Liver (tissue), 9 donors: Measurements from ENCODE around the gene NOS1. TPM values are rescaled to one million over a fixed set of nuclear protein-coding genes. Genes with fewer than 3 reads are reported as not detected.

Experiments
- DNase-seq: peaks from one replicate; pipeline ENCODE4 v3.0.0-alpha.2; 2017; ENCODE audit warnings: low spot score
- H3K27ac ChIP-seq, 2 donors: one replicate each; pipeline ENCODE4 v1.7.0; 2013; ENCODE audit warnings: inconsistent platforms in 2 of 2, low read length in 2 of 2, control low read depth in 1 of 2, low read depth in 1 of 2, mild to moderate bottlenecking in 1 of 2
- H3K27me3 ChIP-seq, 4 donors: one replicate each; pipeline versions ENCODE4 v1.6.1 to v1.7.0; 2013; ENCODE audit warnings: low read length in 3 of 4, inconsistent platforms in 1 of 4, mild to moderate bottlenecking in 1 of 4, moderate library complexity in 1 of 4; ENCODE audit not compliant: control insufficient read depth in 4 of 4, insufficient read depth in 4 of 4
- H3K36me3 ChIP-seq, 4 donors: one replicate each; pipeline versions ENCODE4 v1.6.1 to v1.7.0; 2013; ENCODE audit warnings: low read length in 3 of 4, mild to moderate bottlenecking in 3 of 4, low read depth in 1 of 4, moderate library complexity in 1 of 4; ENCODE audit not compliant: control insufficient read depth in 4 of 4, insufficient read depth in 3 of 4
- H3K4me1 ChIP-seq, 4 donors: one replicate each; pipeline versions ENCODE4 v1.6.1 to v1.7.0; 2013; ENCODE audit warnings: low read length in 3 of 4, mild to moderate bottlenecking in 3 of 4, moderate library complexity in 1 of 4; ENCODE audit not compliant: control insufficient read depth in 4 of 4, insufficient read depth in 4 of 4
- H3K4me3 ChIP-seq, 3 donors: one replicate each; pipeline versions ENCODE4 v1.6.1 to v1.7.0; 2013; ENCODE audit warnings: low read length in 3 of 3, control low read depth in 1 of 3, low read depth in 1 of 3, mild to moderate bottlenecking in 1 of 3
- H3K9ac ChIP-seq, 2 donors: one replicate each; pipeline ENCODE4 v1.7.0; 2013; ENCODE audit warnings: low read length in 2 of 2, mild to moderate bottlenecking in 2 of 2, moderate library complexity in 2 of 2, control low read depth in 1 of 2, low read depth in 1 of 2
- H3K9me3 ChIP-seq, 4 donors: one replicate each; pipeline versions ENCODE4 v1.6.1 to v1.7.0; 2013; ENCODE audit warnings: low read length in 3 of 4; ENCODE audit not compliant: control insufficient read depth in 4 of 4
- ATF3 ChIP-seq: IDR thresholded peaks from 2 replicates; pipeline ENCODE4 v1.6.1; 2016; ENCODE audit warnings: antibody characterized with exemption
- CTCF ChIP-seq: fragments of 150-350 bp; IDR thresholded peaks from 2 replicates; pipeline ENCODE4 v1.5.1; 2017; ENCODE audit warnings: improper control_type of control experiment, low read depth, low read length; ENCODE audit not compliant: missing input control
- EGR1 ChIP-seq, 2 donors: IDR thresholded peaks; 2 replicates each; pipeline ENCODE4 v1.6.1; 2016 to 2018; ENCODE audit warnings: antibody characterized with exemption in 2 of 2, low read depth in 2 of 2
- FOXA1 ChIP-seq: IDR thresholded peaks from 2 replicates; pipeline ENCODE4 v1.6.1; 2016; ENCODE audit warnings: antibody characterized with exemption
- FOXA2 ChIP-seq: IDR thresholded peaks from 2 replicates; pipeline ENCODE4 v1.6.1; 2016; ENCODE audit warnings: antibody characterized with exemption
- GABPA ChIP-seq, 2 donors: IDR thresholded peaks in 1 of 2; conservative IDR thresholded peaks in 1 of 2; 2 replicates each; pipeline ENCODE4 v1.6.1; 2016; ENCODE audit warnings: antibody characterized with exemption in 2 of 2, mild to moderate bottlenecking in 1 of 2, moderate library complexity in 1 of 2
- HNF4A ChIP-seq, 2 donors: conservative IDR thresholded peaks; 2 replicates each; pipeline ENCODE4 v1.6.1; 2016; ENCODE audit warnings: antibody characterized with exemption in 2 of 2, mild to moderate bottlenecking in 2 of 2
- HNF4G ChIP-seq: IDR thresholded peaks from 2 replicates; pipeline ENCODE4 v1.6.1; 2016; ENCODE audit warnings: antibody characterized with exemption
- JUND ChIP-seq, 2 donors: IDR thresholded peaks; 2 replicates each; pipeline ENCODE4 v1.6.1; 2016; ENCODE audit warnings: antibody characterized with exemption in 2 of 2
- NR2F2 ChIP-seq: IDR thresholded peaks from 2 replicates; pipeline ENCODE4 v1.6.1; 2016; ENCODE audit warnings: antibody characterized with exemption
- RAD21 ChIP-seq, 2 donors: IDR thresholded peaks; 2 replicates each; pipeline ENCODE4 v1.6.1; 2016; ENCODE audit warnings: antibody characterized with exemption in 2 of 2, mild to moderate bottlenecking in 2 of 2
- REST ChIP-seq: IDR thresholded peaks from 2 replicates; pipeline ENCODE4 v1.6.1; 2016; ENCODE audit warnings: antibody characterized with exemption, mild to moderate bottlenecking
- RXRA ChIP-seq, 2 donors: IDR thresholded peaks; 2 replicates each; pipeline ENCODE4 v1.6.1; 2017 to 2018; ENCODE audit warnings: antibody characterized with exemption in 2 of 2, mild to moderate bottlenecking in 1 of 2
- SP1 ChIP-seq: IDR thresholded peaks from 2 replicates; pipeline ENCODE4 v1.6.1; 2018; ENCODE audit warnings: antibody characterized with exemption, mild to moderate bottlenecking
- TAF1 ChIP-seq: conservative IDR thresholded peaks from 2 replicates; pipeline ENCODE4 v1.6.1; 2016; ENCODE audit warnings: antibody characterized with exemption, mild to moderate bottlenecking
- YY1 ChIP-seq: IDR thresholded peaks from 2 replicates; pipeline ENCODE4 v1.6.1; 2016; ENCODE audit warnings: antibody characterized with exemption, mild to moderate bottlenecking
- ZBTB33 ChIP-seq: IDR thresholded peaks from 2 replicates; pipeline ENCODE4 v1.6.1; 2016; ENCODE audit warnings: antibody characterized with exemption
- WGBS: extraction: QIAGEN DNeasy Blood & Tissue Kit; methylation state at CpG from one replicate; pipeline ENCODE4 v1.1.7; 2013; 5-methylcytosine and 5-hydroxymethylcytosine counted together
- polyA plus RNA-seq, 2 donors: library from polyadenylated mRNA; stranded (reverse) in 1 of 2; unstranded in 1 of 2; fragments of 200-250 nt in 1 of 2; fragments of >200 nt in 1 of 2; fragmentation: Nextera tagmentation in 1 of 2; extraction: Ambion mirVana in 1 of 2; gene quantifications; one replicate each; pipeline versions ENCODE4 v1.2.1 to v1.2.3, GENCODE V29; 2013 to 2015
- total RNA-seq, 2 donors: library from RNA; depleted of rRNA; stranded (reverse); fragments of >200 nt; gene quantifications; one replicate each; pipeline ENCODE4 v1.2.3, GENCODE V29; 2014
- donor health status: healthy.
- donor health status: healthy.
- donor health status: healthy.
- donor health status: healthy.
- donor health status: healthy.

Gene NOS1
- total and polyA plus RNA-seq, 4 donors, result under 0.01 to 0.08 (median 0.01) TPM; not detected in 1

- 66% methylated on average over 7 of the region's 7 CpGs for WGBS
- no peaks in the 10 kb centered on the region for H3K36me3 ChIP-seq
These were observed 143.3 kb downstream of the NOS1 start for GRCh38 chr12:117218149-117218548.

GRCh38 chr12:117216686-117217085 lies 144.7 kb downstream of the NOS1 start:
- Histone ChIP-seq H3K9ac (no peak overlapping the region), H3K4me1 (no peaks in the 10 kb centered on the region), H3K27ac (no peak overlapping the region), H3K9me3 (no peaks in the 10 kb centered on the region), H3K27me3 (peaks cover 0 to 4% (median 0%) of the 10 kb centered on the region in 4 donors), H3K4me3 (no peak overlapping the region), H3K36me3 (no peaks in the 10 kb centered on the region)
- WGBS, result 75% methylated on average over 5 of the region's 5 CpGs
- no peak for TF ChIP-seq TAF1
- TF ChIP-seq SP1, result no peak
- TF ChIP-seq GABPA (IDR thresholded peaks at IDR 0.05 in 1 of 2, conservative IDR thresholded peaks at IDR 0.05 in 1 of 2), result no peak
- TF ChIP-seq NR2F2, result no peak
- no peak for TF ChIP-seq REST
- no peak for TF ChIP-seq RAD21 (IDR thresholded peaks at IDR 0.05)
- TF ChIP-seq CTCF, result no peak
- no peak for TF ChIP-seq EGR1 (IDR thresholded peaks at IDR 0.05; ENCODE audit: low read depth in 2 of 2)
- no peak for TF ChIP-seq ATF3
- TF ChIP-seq HNF4A (conservative IDR thresholded peaks at IDR 0.05), result no peak
- TF ChIP-seq FOXA1, result no peak
- TF ChIP-seq ZBTB33, result no peak
- no peak for TF ChIP-seq HNF4G
- TF ChIP-seq RXRA (IDR thresholded peaks at IDR 0.05), result no peak
- no peak for DNase-seq

More at GRCh38 chr12:117218149-117218548, 143.3 kb downstream of the NOS1 start:
- Histone ChIP-seq H3K4me3 (no peak overlapping the region), H3K27ac (no peak overlapping the region), H3K9ac (no peak overlapping the region), H3K27me3 (peaks cover 0 to 4% (median 0%) of the 10 kb centered on the region in 4 donors), H3K4me1 (no peaks in the 10 kb centered on the region), H3K9me3 (no peaks in the 10 kb centered on the region)
- TF ChIP-seq FOXA2, result no peak
- no peak for TF ChIP-seq HNF4A (conservative IDR thresholded peaks at IDR 0.05)
- TF ChIP-seq ATF3, result no peak
- no peak for TF ChIP-seq SP1
- no peak for TF ChIP-seq JUND (IDR thresholded peaks at IDR 0.05)
- TF ChIP-seq RAD21 (IDR thresholded peaks at IDR 0.05), result no peak
- no peak for TF ChIP-seq GABPA (IDR thresholded peaks at IDR 0.05 in 1 of 2, conservative IDR thresholded peaks at IDR 0.05 in 1 of 2)
- no peak for TF ChIP-seq YY1
- TF ChIP-seq ZBTB33, result no peak
- no peak for TF ChIP-seq RXRA (IDR thresholded peaks at IDR 0.05)
- TF ChIP-seq HNF4G, result no peak
- no peak for DNase-seq
